ENCODE results near the gene MAGEB18.

GRCh38 chrX:26146024-26146423 is 7.9 kb downstream of the MAGEB18 start:
- TF ChIP-seq CTCF (conservative IDR thresholded peaks at IDR 0.05; ENCODE audit: low read depth in 2 of 2) (no peak), REST (IDR thresholded peaks at IDR 0.05; ENCODE audit: unreplicated experiment) (no peak), CREB1 (CRISPR knock-in tag; IDR thresholded peaks at IDR 0.05; ENCODE audit: low read depth) (no peak), POLR2AphosphoS5 (IDR thresholded peaks at IDR 0.05; ENCODE audit: low read depth) (no peak), EZH2 (IDR thresholded peaks at IDR 0.05; ENCODE audit: low read depth, unreplicated experiment) (no peak), ZNF114 (CRISPR knock-in tag; IDR thresholded peaks at IDR 0.05) (no peak), NANOG (IDR thresholded peaks at IDR 0.05; ENCODE audit: borderline replicate concordance) (no peak), ETS1 (IDR thresholded peaks at IDR 0.05) (no peak), STAT1 (IDR thresholded peaks at IDR 0.05; ENCODE audit: unreplicated experiment) (no peak)

All from GM23338 (cell line).